AG04449 (cell line): ENCODE data around the gene MAPRE2.

Experiments
- CTCF ChIA-PET: fragments of 350-600 bp; formaldehyde crosslinking; extraction: SDS; loops from one replicate; lab custom pipeline; 2021; ENCODE audit warnings: antibody characterized with exemption; lab: Yijun Ruan, JAX
- POLR2A ChIA-PET: fragments of 400-600, 350-600 bp; formaldehyde crosslinking; extraction: SDS; loops from one replicate; lab custom pipeline; 2020; ENCODE audit warnings: antibody characterized with exemption, inconsistent platforms; lab: Yijun Ruan, JAX
- DNase-seq: peaks from one replicate; pipeline ENCODE4 v3.0.0-alpha.2; 2010; ENCODE audit warnings: low read depth, low spot score
- H3K4me3 ChIP-seq: 2 replicates; pipeline ENCODE4 v1.5.1; 2011; ENCODE audit warnings: low read depth, mild to moderate bottlenecking, control low read depth, low read length
- TF ChIP-seq, protein P1 (sequence below): IDR thresholded peaks from one replicate; pipeline ENCODE4 v1.5.1; 2011; ENCODE audit warnings: mild to moderate bottlenecking, moderate library complexity, low read length, control low read depth, inconsistent platforms; ENCODE audit not compliant: insufficient read depth; ENCODE audit errors: missing control alignments

MAPRE2 gene

DNA sequence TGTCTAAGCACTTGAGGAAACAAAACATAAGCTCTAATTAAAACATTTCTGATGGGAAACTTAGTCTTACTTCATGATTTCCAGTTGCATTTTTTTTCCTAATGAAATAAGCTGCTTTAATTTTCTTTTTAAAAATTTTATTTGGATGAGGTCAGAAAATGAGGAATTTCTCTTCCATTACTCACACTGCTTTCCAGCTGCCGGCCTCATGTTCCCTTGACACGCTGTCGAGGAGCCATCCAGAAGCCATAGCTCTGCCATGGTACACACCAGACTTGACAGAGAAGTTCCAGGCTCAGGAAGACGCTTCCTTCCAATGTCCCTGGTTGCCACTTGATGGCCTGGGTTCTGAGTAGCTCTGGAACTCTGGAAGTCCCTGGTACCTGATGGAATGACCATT is 12.1 kb upstream of the MAPRE2 start:
- CTCF ChIA-PET, result interaction anchor here (0.9 to 3.3 kb wide), 9 partner anchors 9 to 116 kb away, joined by 3 to 27 read pairs (median 5); partner anchors contain the start of gene MAPRE2
- no peak for DNase-seq
- POLR2A ChIA-PET, result interaction anchor here (0.9 to 2.3 kb wide), 2 partner anchors 9 to 11 kb away, joined by 3 to 12 read pairs; partner anchors contain the start of gene MAPRE2
- TF ChIP-seq, protein P1, sequence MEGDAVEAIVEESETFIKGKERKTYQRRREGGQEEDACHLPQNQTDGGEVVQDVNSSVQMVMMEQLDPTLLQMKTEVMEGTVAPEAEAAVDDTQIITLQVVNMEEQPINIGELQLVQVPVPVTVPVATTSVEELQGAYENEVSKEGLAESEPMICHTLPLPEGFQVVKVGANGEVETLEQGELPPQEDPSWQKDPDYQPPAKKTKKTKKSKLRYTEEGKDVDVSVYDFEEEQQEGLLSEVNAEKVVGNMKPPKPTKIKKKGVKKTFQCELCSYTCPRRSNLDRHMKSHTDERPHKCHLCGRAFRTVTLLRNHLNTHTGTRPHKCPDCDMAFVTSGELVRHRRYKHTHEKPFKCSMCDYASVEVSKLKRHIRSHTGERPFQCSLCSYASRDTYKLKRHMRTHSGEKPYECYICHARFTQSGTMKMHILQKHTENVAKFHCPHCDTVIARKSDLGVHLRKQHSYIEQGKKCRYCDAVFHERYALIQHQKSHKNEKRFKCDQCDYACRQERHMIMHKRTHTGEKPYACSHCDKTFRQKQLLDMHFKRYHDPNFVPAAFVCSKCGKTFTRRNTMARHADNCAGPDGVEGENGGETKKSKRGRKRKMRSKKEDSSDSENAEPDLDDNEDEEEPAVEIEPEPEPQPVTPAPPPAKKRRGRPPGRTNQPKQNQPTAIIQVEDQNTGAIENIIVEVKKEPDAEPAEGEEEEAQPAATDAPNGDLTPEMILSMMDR, result no peak
- no peak overlapping the region for H3K4me3 ChIP-seq

DNA sequence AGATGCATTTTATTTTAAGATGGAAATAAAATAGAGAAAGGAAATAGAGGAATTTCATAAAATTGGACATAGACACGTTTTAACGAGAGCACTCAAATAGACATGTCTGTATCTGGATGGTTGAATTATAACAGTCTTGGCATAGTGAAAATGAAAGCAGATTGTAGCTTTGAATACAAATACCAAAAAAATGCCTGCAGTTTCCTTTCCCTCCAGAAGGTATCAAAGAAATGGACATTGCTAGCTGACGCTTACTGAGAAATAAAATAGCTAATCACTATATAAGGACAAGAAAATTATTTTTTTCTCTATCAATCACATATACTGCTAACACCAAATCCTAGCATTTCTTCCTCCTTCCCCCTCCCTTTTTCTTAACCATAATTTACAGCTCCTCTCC is 11.4 kb upstream of the MAPRE2 start:
- POLR2A ChIA-PET, result interaction anchor here (0.9 to 2.3 kb wide), 2 partner anchors 10 to 11 kb away, joined by 3 to 12 read pairs; partner anchors contain the start of gene MAPRE2
- TF ChIP-seq, protein P1, result no peak
- DNase-seq, result no peak
- CTCF ChIA-PET, result interaction anchor here (0.8 to 3.3 kb wide), 11 partner anchors 8 to 115 kb away, joined by 3 to 27 read pairs (median 5); partner anchors contain the start of gene MAPRE2
- no peak overlapping the region for H3K4me3 ChIP-seq

DNA sequence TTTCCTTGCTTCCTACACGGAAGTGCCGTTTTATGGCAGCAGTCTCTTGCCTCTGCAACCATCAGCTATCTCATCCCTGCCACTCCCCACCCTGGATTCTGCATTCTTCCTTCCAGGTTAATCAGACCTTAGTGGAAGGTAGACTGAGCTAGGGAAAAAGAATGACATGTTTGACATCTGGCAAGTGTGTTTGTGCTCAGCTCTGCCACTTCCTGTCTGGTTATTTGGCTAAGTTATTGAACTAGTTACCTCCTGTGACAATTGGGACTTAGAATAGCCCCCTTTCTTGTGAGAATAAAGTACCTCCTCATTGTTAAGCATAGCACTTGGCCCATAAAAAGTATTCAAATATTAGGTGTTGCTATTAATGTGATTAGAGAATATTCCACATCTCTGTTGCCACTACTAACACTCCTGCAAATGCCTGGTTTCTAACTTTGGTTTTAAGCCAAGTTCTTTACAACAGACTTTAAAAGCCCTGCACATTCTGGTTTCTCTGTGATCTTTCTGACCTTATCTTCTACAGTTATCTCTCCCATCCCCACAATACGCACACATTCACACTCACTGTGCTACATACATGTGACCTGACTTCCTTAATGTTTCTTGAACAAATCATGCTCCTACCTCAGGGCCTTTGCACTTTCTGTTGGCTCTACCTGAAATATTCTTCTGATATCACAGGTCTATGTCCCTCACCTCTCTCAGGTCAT is 10.8 kb upstream of the MAPRE2 start:
- no peak overlapping the region for H3K4me3 ChIP-seq
- TF ChIP-seq, protein P1, result no peak
- CTCF ChIA-PET, result interaction anchor here (0.8 to 3.3 kb wide), 8 partner anchors 10 to 113 kb away, joined by 3 to 27 read pairs (median 5); partner anchors contain the start of gene MAPRE2
- POLR2A ChIA-PET, result interaction anchor here (2.3 kb wide), 1 partner anchor 10 kb away, joined by 12 read pairs; the partner anchor contains the start of gene MAPRE2
- no peak for DNase-seq

DNA sequence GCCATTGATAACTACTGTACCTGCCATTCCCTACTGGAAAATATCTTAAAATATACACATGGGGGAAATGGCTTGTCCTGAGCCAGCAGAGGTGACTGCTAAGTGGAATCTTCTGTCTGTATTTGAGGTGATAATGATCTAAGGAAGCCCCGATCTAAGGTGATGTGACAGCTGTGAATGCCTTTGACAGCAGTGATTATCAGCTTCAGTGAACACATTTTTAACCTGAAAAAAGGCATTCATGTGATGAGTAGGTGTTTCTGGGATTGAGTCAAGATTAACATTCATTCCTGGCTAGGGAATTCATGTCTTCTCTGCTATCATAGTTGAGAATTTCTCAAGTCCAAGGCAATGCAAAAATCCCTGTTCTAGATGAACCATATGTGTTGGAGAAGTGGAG is 9.1 kb upstream of the MAPRE2 start:
- H3K4me3 ChIP-seq, result no peak overlapping the region
- ChIA-PET POLR2A (no interaction called here), CTCF (no interaction called here)
- TF ChIP-seq, protein P1, result no peak
- DNase-seq, result no peak

DNA sequence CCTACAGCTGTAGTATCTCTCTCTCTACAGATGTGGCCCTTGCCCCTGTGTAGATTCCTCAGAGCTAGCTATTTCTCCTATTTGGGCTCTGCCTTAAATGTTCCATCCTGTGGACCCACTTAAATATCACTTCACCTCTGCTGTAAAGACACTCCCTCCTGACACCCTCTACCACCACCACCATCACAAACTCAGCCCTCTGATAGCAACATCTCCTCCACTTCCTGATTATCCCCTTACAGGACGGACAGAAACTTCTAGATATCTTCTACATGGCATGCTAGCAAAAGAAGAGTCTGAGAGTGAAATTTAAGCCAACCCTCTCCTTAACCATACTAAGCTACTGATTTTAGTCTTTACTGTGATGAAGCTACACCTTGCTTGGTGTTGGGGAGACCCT is 3.2 kb upstream of the MAPRE2 start:
- TF ChIP-seq, protein P1, result no peak
- POLR2A ChIA-PET, result no interaction called here
- no peak for DNase-seq
- H3K4me3 ChIP-seq, result no peak overlapping the region
- CTCF ChIA-PET, result interaction anchor here (1.5 kb wide), 1 partner anchor 9 kb away, joined by 5 read pairs; no protein-coding TSS in a partner anchor

DNA sequence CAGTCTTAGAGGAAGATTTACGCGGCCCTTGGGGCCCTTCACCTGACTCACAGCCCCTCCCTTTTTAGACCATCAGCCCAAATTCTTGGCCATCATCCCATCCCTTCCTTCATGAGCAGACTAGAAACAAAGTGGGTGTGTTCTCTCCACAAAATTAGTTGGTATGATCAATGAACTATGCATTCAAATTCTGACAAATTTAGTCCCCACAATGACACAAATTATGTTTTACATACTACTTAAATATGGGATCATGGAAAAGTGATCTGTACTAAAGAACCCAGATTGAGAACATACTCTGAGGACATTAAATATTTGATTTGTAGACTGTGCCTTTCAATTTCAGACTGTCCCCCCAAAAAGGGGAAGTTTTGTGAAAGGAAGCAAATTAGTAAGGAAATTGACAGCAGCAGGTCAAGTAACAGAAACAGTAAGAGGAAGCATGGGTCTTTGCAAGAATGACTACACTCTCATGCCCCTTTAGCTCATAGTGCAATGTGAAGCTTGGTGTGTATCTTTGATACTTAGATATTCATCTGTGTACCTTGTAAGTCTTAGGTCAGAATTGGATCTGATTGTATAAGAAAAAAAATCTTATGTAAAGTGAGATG is 2.2 kb upstream of the MAPRE2 start:
- DNase-seq, result no peak
- ChIA-PET CTCF (interaction anchor here (1.5 to 2.6 kb wide), 2 partner anchors 10 kb away, joined by 5 to 27 read pairs; no protein-coding TSS in a partner anchor), POLR2A (no interaction called here)
- no peak overlapping the region for H3K4me3 ChIP-seq
- TF ChIP-seq, protein P1, result no peak
